Dedifferentiated amniotic fluid mesenchymal stem cell (primary cell): ENCODE results near the gene PCNT.
"Not testable (repeated sequence)": the region's sequence is repeated elsewhere in the genome, so short reads cannot be mapped to it uniquely, and the experiment has no call there.

ENCODE experiments used
- DNase-seq: peaks from one replicate; pipeline ENCODE4 v3.0.0-alpha.2; 2016; ENCODE audit errors: extremely low spot score

PCNT gene

DNA sequence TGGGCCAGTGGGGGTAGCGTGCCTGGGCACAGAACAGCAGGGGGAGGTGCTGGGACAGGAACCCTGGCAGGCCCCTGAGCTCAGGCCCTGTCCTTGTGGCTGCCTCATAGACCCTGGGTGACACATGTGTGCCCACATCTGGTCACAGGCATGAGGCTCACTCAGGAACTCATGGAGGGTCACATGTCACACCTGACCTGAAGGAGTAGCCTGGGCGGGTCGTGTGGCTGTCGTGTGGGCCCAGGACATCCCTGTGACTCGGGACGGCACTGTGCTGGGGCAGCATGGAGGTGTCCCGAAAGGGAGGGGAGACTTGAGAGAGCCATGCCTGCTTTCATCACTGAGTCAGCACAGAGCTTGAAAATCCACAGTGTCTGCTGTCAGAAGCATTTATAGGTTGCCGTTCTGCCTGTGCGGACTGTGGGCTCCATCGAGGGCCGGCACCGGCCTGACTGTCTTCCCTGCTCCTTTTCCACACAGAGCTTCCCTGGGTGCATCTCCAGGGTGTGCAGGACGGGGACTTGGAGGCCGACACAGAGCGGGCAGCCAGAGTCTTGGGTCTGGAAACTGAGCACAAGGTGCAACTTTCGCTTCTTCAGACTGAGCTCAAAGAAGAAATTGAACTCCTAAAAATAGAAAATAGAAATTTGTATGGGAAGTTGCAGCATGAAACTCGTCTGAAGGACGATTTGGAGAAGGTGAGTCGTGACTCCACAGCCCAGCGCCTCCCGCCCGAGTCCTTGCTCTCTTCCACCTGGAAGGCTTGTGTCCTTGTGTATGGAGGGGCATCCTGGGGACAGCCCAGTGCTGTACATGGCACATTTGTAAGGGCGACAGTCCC, 32.8 kb downstream of the PCNT start:
- no peak for DNase-seq

DNA sequence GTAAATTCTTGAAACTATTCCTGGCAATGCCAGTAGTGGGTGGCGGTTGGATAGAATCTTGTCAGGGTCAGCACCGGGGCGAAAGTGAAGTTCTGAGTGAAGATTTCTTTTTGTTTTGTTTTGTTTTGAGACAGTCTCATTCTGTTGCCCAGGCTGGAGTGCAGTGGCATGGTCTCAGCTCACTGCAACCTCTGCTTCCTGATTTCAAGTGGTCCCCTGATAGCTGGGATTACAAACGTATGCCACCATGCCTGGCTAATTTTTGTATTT, 33.3 kb downstream of the PCNT start:
- DNase-seq: no peak

DNA sequence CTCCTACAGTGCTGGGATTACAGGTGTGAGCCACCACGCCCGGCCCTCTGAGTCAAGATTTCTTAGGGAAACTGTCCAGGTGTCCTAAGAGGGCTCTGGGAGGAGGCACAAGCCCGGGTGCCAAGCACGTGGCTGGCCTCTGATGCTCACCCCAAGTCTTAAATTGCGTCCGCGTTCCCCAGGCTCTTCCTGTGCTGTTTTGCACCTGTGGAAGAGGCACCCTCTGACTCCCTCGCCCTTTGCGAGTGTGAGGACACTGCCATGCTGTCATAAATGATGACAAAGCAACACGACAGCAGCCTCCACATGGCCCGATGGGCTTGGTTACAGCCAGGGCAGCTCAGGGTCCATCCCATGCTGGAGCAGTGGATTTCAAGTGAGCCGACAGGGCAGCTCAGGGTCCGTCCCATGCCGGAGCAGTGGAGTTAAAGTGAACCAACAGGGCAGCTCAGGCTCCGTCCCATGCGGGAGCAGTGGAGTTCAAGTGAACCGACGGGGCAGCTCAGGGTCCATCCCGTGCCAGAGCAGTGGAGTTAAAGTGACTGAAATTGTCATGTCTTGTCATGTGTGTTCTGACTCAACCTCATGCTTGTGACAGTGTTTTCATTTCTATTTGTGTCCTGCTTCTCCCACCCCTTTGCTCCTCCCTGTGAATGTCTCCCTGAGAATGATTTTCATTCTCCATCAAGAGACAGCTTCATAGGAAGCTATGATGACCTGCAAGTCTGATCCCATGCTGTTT, 33.9 kb downstream of the PCNT start:
- no peak for DNase-seq

DNA sequence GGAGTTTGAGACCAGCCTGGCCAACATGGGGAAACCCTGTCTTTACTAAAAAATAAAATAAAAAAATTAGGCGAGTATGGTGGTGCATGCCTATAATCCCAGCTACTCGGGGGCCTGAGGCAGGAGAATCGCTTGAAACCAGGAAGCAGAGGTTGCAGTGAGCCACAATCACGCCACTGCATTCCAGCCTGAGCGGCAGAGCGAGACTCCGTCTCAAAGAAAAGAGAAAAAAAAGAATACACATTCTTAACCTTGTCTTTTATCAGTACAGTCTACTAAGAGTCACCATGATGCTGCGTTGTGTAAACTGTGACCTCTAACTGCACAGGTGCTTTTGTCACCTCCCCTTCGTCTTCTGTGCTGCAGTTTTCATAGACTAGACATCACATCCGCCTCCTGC, 37.2 kb downstream of the PCNT start:
- DNase-seq: no peak

DNA sequence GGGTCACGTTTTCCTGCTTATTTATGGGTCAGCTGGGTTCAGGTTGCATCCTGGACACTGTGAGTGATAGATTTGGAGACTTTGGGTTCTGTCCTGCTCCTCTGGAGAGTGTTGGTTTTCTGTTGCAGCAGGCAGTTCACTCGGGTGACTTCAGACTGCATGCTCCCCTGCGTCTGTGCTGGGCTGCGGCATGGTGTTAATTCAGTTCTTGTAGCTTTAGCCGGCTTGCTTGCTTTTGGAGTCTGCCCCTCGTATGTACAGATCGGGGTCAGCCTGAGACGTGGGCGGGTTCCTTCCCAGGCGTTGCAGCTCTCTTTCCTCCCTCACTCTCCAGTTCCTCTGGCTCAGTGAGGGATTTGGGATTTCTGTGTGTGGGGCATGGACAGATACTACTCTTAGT, 38.0 kb downstream of the PCNT start:
- DNase-seq: no peak

DNA sequence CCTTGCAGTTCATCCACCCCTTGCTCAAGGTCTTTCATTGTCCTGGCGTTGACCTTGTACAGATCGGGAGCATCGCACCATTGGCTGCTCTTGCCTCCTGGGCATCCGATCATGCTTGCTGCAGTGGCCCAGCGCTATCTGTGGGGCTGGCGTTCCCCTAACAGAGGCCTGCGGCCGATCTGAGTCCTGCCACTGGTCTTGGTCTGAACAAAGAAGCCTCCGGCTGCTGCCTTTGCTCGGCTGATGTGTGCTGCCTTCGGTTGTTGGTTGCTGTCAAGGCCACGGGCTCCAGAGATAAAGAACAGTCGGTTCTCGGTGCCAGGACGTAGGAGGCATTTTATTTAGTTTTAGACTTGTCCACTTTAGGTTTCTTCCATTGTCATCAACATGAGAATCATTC, 39.0 kb downstream of the PCNT start:
- DNase-seq: no peak

DNA sequence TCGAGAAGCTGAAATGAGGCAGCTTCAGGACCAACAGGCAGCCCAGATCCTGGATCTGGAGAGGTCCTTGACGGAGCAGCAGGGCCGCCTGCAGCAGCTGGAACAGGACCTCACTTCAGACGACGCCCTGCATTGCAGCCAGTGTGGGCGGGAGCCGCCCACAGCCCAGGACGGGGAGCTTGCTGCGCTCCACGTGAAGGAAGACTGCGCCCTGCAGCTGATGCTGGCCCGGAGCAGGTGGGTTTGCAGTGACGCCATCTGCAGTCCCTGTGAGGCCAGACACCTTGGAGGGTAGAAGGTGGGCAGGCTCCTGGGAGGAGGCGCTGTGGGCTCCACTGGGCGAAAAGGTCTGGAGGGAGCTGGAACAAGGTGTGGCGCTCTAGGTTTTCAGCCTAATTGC, 39.7 kb downstream of the PCNT start:
- DNase-seq: no peak

DNA sequence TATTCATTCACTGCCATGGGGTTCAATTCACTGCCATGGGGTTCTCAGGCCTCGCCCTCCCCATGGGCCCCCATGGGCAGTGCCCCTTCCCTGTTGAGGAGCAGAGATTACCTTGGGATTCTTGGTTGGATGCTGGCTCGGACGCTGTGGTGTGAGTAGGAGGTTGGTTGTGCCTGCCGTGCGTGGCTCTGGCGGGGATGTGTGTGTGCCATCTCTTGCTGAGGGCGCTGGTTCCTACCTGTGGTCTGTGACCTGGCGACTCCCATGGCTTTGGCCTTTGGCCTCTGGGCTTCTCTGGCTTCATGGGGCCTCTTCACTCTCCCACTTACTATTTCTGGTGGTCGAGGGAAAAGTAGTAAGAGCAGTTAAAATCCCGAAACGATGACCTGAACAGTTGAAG, 42.1 kb downstream of the PCNT start:
- no peak for DNase-seq

DNA sequence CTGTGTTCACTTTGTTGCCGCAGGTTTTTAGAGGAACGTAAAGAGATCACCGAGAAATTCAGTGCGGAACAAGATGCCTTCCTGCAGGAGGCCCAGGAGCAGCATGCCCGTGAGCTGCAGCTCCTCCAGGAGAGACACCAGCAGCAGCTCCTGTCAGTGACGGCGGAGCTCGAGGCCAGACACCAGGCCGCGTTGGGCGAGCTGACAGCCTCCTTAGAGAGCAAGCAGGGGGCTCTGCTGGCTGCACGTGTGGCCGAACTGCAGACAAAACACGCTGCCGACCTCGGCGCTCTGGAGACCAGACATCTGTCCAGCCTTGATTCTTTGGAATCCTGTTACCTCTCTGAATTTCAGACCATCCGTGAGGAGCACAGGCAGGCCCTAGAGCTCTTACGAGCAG, 42.6 kb downstream of the PCNT start:
- DNase-seq: no peak

DNA sequence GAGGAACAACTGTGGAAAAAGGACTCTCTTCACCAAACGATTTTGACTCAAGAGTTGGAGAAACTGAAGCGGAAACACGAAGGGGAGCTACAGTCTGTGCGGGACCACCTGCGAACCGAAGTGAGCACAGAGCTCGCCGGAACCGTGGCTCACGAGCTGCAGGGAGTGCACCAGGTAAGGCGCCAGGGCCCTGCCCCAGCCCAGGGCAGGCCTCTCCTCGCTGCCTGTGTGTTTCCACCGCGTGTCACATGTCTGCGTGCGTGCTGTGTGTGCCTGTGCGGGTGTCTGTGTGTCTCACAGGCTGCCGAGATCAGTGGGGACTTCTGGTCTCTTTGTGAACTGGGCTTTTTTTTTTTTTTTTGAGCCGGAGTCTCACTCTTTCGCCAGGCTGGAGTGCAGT, 43.0 kb downstream of the PCNT start:
- no peak for DNase-seq

DNA sequence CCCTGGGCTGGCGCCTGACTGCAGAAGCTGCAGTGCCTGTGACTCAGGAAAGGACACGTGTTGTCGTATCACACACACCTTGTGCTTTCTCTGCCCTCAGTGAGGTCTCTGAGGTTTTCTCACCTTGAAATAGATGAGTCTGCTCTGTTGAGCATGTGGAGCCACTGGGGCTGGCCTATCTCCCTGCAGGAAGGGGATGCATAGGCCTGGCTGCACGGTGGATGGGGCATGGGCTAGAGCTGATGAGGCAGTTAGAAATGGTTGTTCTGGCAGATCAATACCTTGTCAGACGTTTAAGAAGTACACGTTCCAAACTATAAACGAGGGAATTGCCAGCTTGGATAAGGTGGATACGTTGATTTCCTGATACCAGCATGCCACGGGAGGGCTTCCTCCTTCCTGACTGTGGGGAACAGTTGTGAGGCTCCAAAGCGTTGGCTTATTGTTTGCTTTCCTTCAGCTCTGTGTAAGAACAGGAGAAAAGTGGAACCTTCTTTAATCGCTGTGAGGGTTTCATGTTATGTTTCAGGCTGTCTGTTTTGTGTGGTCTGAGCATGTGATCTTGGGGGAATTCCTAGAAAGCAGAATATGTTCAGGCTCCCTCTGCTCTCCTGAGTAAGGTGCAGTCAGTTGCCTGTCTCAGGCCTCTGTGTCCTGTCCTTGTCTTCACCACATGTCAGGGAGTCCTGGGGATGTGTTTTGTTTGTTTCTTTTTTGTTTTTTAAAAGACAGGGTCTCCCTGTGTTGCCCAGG, 44.8 kb downstream of the PCNT start:
- no peak for DNase-seq

DNA sequence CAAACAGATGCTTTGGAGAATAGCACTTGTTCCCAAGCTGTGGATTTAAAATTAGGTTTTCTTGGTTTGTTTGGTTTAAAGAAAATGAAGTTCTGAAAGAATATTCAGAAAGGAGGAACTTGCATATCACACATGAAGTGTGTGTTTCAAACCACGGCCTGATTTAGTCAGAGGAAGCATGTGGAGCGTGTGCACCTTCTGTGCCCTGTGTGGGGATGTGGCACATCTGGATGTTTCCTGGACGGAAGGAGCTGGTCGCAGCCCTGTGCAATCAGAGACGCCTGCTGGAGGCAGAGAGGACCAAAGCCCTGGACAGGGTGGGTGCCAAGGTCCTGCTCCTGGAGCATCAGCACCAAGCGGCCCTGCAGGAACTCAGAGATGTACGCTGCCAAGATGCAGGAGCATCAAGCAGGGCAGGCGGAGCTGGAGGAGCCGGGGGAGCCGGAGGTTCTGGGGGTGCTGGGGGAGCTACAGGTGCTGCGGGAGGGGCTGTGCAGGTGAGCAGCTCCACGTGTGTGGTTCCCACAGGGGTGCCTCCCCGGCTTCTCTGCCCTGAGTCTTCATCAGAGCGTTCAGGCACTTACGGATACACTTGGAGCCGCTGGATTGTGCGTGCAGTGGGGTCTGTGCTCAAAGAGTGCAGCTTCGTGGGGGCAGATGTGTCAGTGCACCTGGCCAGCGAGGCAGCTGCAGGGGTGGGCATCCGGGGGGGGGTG, 45.7 kb downstream of the PCNT start:
- no peak for DNase-seq

DNA sequence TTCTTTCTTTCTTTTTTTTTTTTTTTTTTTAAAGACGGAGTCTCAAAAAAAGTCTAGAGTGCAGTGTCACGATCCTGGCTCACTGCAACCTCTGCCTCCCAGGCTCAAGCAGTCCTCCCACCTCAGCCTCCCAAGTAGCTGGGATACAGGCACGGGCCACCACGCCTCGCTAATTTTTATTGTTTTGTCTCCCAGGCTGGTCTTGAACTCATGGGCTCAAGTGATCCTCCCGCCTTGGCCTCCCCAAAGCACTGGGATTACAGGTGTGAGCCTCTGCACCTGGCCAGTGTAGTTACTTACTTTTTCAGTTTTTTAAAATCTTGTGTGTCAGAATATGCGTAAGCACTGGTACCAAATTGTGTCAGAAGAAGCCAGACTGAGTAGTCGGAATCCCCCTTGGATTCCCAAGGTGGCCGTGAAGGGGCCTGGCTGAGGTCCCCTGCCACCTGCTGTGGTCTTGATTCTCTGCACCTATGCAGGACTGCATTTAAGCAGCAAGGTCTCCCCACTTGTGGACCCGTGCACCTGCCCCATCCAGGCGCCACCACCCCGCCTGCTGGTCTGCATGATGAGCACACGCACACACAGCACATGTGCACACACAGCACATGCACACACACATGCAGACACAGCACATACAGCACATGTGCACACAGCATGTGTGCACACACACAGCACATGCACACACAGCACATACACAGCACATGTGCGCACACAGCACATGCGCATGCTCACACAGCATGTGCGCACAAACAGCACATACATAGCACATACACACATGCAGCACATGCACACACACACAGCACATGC, 47.5 kb downstream of the PCNT start:
- no peak for DNase-seq

DNA sequence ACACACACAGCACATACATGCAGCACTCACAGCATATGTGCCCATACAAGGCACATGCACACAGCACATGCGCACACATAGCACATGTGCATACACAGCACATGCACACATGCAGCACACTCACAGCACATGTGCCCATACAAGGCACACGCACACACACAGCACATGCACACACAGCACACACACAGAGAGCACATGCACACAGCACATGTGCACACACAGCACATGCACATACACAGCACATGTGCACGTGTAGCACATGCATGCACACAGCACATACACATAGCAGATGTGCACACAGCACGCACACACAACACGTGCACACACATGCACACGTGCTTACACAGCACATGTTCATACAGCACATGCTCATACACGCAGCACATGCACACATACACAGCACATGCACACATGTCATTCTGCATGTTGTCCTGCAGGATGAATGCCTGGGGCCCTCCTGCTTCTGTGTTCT, 48.1 kb downstream of the PCNT start:
- no peak for DNase-seq

DNA sequence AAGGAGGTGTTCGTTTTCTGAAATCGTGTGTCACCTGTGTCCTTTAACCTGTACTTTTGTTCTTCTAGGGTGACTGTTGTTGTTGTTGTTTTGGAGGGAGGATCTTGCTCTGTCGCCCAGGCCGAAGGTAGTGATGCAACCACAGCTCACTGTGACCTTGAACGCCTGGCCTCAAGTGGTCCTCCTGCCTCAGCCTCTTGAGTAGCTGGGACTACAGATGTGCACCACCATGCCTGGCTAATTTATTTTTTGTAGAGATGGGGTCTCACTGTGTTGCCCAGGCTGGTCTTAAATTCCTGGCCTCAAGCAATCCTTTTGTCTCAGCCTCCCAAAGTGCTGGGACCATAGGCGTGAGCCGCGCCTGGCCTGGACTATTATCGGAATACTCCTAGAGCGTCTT, 49.0 kb downstream of the PCNT start:
- not testable (repeated sequence) for DNase-seq

DNA sequence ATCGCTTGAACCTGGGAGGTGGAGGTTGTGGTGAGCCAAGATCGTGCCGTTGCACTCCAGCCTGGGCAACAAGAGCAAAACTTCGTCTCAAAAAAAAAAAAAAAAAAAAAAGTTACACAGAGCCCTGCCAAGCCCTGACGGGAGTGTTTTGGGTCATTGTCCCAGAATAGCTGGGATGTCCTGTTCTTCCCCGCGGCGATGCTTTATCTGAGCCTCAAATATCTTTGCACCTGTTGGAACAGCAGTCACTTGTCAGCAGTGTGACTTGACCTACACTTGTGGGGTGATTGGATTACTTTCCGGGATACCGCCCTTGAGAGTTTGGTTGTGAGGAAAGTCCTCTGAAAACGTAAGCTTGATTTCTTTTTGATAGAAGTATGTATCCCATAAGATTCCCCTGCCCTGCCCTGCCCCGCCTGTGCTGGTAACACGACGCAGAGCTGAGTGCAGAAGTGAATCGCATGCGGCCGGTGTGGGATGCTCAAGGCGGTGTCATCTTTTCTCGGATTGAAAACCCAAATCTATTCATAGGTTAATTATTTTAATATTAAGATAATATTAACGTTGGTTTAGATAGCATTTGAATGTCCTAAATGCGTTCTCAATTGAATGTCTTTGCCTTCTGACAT, 50.9 kb downstream of the PCNT start:
- DNase-seq: no peak

DNA sequence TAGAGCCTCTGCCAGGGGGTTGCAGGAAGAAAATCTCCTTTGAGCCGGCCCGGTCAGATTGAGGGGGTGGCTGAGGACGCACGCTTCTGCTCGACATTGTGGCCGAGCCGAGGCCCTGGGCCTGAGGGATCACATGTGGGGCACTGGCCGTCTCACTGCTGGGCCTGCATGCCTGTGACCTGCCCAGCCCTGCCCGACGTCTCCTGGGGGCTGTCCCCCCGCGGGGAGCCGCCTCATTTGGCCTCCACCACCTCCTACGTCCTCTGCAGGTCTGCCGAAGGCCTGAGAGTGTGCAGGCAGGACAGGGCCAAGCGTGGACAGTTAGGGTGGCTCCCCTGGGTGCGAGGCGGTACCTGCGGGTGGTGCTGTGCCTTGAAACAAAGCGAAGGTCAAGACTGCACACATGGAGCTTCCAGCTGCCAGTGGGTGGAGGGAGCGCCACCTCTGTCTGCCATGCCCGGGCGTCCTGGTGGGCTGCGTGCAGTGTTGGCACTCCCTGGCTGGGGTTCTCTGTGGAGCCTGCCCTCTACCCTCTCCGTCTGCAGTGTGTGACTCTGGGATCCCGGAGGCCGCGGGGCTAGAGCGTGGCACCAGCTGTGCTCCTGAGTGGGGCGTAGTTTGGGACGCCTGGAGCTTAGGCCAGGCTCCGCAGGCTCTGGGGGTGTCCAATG, 51.7 kb downstream of the PCNT start:
- no peak for DNase-seq

DNA sequence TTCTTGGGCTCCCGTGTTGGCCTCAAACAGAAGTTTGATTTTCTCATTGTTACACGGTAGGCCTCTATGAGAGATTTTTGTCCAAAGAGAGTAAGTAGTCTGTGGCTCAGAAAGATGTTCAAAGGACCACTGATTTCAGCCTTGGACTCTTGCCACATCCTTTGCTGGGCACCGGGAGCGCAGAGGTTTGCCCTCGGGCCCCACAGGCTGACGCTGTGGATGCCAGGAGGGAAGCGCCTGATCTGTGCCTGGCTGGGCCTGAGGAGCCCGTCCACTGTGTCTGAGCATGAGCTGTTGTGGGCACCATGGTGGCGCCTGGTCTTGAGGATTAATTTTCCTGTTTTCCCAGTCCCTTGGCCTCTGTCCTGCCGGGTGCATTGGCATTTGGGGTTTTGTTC, 52.3 kb downstream of the PCNT start:
- no peak for DNase-seq

DNA sequence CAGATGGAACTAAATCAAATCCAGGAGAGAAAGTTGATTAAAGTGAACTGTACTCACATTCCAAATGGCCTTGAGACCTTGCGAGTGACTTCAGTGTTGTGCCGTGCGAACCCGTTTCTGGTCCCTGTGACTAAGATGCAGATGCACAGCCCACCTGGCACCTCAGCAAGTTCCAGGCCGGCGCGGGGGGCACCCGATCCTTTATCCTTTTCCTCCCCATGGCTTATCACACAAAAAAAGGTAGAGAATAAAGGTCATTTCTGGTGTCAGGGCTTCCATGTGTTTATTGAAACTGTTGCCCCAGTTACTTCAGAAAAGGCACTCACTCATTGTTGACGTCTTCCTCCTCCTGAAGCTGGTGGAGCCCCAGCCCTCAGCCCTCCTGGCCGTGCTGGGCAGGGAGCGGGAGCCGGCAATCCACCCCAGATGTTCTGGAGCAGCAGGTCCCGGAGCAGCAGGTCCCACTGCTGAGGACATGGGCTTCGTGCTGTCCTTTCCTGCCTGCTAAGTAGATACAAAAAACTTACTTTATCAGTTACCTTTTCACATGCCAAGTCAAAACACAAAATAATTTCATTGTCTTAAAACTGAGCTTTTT, 53.0 kb downstream of the PCNT start:
- DNase-seq: no peak

DNA sequence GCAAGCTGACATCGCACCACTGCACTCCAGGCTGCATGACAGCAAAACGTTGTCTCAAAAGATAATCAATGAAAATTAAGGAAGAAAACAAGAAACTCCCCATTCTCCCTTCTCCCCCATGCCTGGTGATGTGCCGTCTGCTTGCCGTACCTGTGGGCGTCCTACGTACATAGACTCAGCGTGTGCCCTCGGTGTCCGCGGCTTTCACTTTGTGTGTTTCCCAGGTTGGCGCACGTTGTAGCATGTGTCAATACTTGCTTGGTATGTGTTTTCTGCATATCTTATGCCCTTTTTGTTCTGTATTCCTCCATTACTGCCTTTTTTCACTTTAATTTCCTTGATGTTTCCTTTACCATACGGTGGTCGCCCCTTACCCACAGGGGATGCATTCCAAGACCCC, 53.8 kb downstream of the PCNT start:
- DNase-seq: no peak
